MCF 10A (cell line): Measurements from ENCODE around the gene DLG2. TPM values are rescaled to one million over a fixed set of nuclear protein-coding genes. Genes with fewer than 3 reads are reported as not detected.

Experiments used
- BruUV-seq: library from RNA; stranded (reverse); fragments of 400-500 nt; replicated peaks from 2 replicates; lab custom pipeline; 2021; lab: Mats Ljungman, UMichigan
- CTCF ChIA-PET: fragments of 300-600 bp; sonication (Branson Sonifier 250); formaldehyde crosslinking; extraction: SDS; loops from one replicate; lab custom pipeline; 2021; ENCODE audit warnings: antibody characterized with exemption, inconsistent platforms; lab: Yijun Ruan, JAX
- POLR2A ChIA-PET: fragments of 300-600, 350-650 bp; sonication (Branson Sonifier 250); formaldehyde crosslinking; extraction: SDS; loops from one replicate; lab custom pipeline; 2020; ENCODE audit warnings: antibody characterized with exemption, inconsistent platforms; lab: Yijun Ruan, JAX
- DNase-seq: peaks from one replicate; pipeline ENCODE4 v3.0.0-alpha.2; 2018; ENCODE audit not compliant: unreplicated experiment
- H3K27ac Mint-ChIP-seq: one replicate; pipeline ENCODE4 v1.8.0; 2022; ENCODE audit warnings: mild to moderate bottlenecking, low read depth, mixed read lengths; ENCODE audit not compliant: unreplicated experiment
- H3K27me3 Mint-ChIP-seq: one replicate; pipeline ENCODE4 v1.8.0; 2022; ENCODE audit warnings: mixed read lengths; ENCODE audit not compliant: insufficient read depth, unreplicated experiment
- H3K36me3 Mint-ChIP-seq: one replicate; pipeline ENCODE4 v1.8.0; 2022; ENCODE audit warnings: mild to moderate bottlenecking, moderate library complexity, mixed read lengths; ENCODE audit not compliant: insufficient read depth, unreplicated experiment
- H3K4me1 Mint-ChIP-seq: one replicate; pipeline ENCODE4 v1.8.0; 2022; ENCODE audit warnings: mixed read lengths; ENCODE audit not compliant: insufficient read depth, unreplicated experiment
- H3K4me3 Mint-ChIP-seq: one replicate; pipeline ENCODE4 v1.8.0; 2022; ENCODE audit warnings: mild to moderate bottlenecking, moderate library complexity, mixed read lengths; ENCODE audit not compliant: unreplicated experiment
- H3K9me3 Mint-ChIP-seq: one replicate; pipeline ENCODE4 v1.8.0; 2022; ENCODE audit warnings: mixed read lengths; ENCODE audit not compliant: unreplicated experiment
- CTCF ChIP-seq: fragments of 200-600 bp; IDR thresholded peaks from one replicate; pipeline ENCODE4 v1.8.0; 2022; ENCODE audit warnings: antibody characterized with exemption, mild to moderate bottlenecking; ENCODE audit not compliant: unreplicated experiment
- intact Hi-C: fragments of 100-400 bp; cut with micrococcal nuclease; formaldehyde crosslinking; loops from 2 replicates; pipeline ENCODE4 v1.14.1; 2022
- total RNA-seq: library from RNA; stranded (reverse); gene quantifications from 2 replicates; pipeline ENCODE4 v1.2.3, GENCODE V29; 2022

The DLG2 gene
- total RNA-seq, 1 experiment from 2014 or later = 0.26 TPM

- Mint-ChIP-seq H3K36me3 (no peaks in the 10 kb centered on the region), H3K27me3 (peaks cover 71% of the 10 kb centered on the region), H3K4me1 (no peaks in the 10 kb centered on the region), H3K9me3 (no peaks in the 10 kb centered on the region), H3K4me3 (no peak overlapping the region), H3K27ac (no peak overlapping the region)
- CTCF ChIA-PET = no interaction called here
- intact Hi-C loops = no loop called here
- no peak for DNase-seq
- POLR2A ChIA-PET = no interaction called here
- BruUV-seq = no TSS peak
- no peak for TF ChIP-seq CTCF
Observed at GRCh38 chr11:85042361-85042760, 584.8 kb downstream of the DLG2 start.

- H3K27ac Mint-ChIP-seq = no peak overlapping the region
- no peak for TF ChIP-seq CTCF
- no peaks in the 10 kb centered on the region for H3K4me1 Mint-ChIP-seq
- peaks cover 72% of the 10 kb centered on the region for H3K27me3 Mint-ChIP-seq
- no peaks in the 10 kb centered on the region for H3K36me3 Mint-ChIP-seq
- ChIA-PET CTCF (no interaction called here), POLR2A (no interaction called here)
- no peaks in the 10 kb centered on the region for H3K9me3 Mint-ChIP-seq
- no TSS peak for BruUV-seq
- no peak overlapping the region for H3K4me3 Mint-ChIP-seq
- intact Hi-C loops = no loop called here
- no peak for DNase-seq
Observed at GRCh38 chr11:85040166-85040565, 587.0 kb downstream of the DLG2 start.

GRCh38 chr11:85029964-85030363 is 597.2 kb downstream of the DLG2 start:
- no peak for TF ChIP-seq CTCF
- DNase-seq = no peak
- no peaks in the 10 kb centered on the region for H3K36me3 Mint-ChIP-seq
- peaks cover 5% of the 10 kb centered on the region for H3K27me3 Mint-ChIP-seq
- POLR2A ChIA-PET = no interaction called here
- intact Hi-C loops = no loop called here
- no peak overlapping the region for H3K27ac Mint-ChIP-seq
- CTCF ChIA-PET = no interaction called here
- H3K4me1 Mint-ChIP-seq = no peaks in the 10 kb centered on the region
- H3K4me3 Mint-ChIP-seq = no peak overlapping the region
- H3K9me3 Mint-ChIP-seq = no peaks in the 10 kb centered on the region
- BruUV-seq = no TSS peak

- H3K27ac Mint-ChIP-seq = no peak overlapping the region
Observed at GRCh38 chr11:85028329-85029101, 598.6 kb downstream of the DLG2 start.

More at GRCh38 chr11:85028329-85029101, 598.6 kb downstream of the DLG2 start:
- Mint-ChIP-seq H3K27me3 (peaks cover 16% of the 10 kb centered on the region), H3K4me1 (no peaks in the 10 kb centered on the region), H3K4me3 (no peak overlapping the region), H3K36me3 (no peaks in the 10 kb centered on the region), H3K9me3 (no peaks in the 10 kb centered on the region)
- no TSS peak for BruUV-seq
- POLR2A ChIA-PET = no interaction called here
- intact Hi-C loops = no loop called here
- no peak for TF ChIP-seq CTCF
- DNase-seq = no peak
- CTCF ChIA-PET = no interaction called here
